Measurements from ENCODE around the gene PLIN5. TPM values are rescaled to one million over a fixed set of nuclear protein-coding genes. Genes with fewer than 3 reads are reported as not detected.

PLIN5 gene
- total and polyA plus RNA-seq, 2 experiments from 2014 or later, result 5.8 to 6.4 TPM

DNA sequence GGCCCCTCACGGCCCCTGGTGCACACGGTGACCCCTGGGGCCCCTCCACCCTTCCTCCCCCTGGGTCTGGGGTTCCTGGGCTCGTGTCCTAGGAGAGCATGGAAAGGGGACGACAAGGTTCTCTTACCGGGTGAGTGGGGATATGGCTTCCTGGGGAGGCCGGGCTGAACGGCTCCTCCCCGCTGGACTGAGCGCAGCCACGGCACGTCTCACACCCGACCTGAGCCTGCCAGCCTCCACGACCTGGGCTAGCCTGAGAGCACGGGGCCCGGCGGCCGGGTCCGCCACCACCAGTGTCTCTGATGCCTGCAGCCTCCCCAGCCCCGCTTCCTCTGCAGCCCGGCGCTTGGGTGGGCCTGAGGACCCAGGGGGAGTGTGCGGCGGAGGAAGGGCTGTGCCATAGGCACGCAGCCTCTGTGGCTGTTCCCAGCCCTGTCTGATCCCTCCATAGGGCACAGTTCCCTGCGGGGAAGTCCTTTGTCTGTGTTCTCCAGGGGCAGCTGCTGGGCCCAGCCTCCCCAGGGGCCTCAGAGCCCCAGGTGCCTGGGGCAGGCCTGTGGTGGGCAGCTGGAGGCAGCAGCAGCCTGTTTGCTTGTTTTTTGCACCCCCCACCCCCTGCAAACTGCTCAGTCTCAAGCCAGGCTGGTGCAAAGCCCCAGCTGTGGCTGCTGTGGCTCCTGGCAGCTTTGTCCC lies 31.7 kb downstream of the PLIN5 start:
- Histone ChIP-seq H3K79me2 (no peaks in the 10 kb centered on the region), H3K4me3 (no peak overlapping the region), H3K36me3 (replicated peaks; ENCODE audit: insufficient read depth, low read depth) (no peaks in the 10 kb centered on the region), H3K9me2 (replicated peaks; ENCODE audit: insufficient read depth) (no peaks in the 10 kb centered on the region), H3K9me3 (ENCODE audit: low read depth) (no peaks in the 10 kb centered on the region), H3K4me1 (ENCODE audit: insufficient read depth) (no peaks in the 10 kb centered on the region), H4K20me1 (ENCODE audit: insufficient read depth, poor library complexity, severe bottlenecking) (no peaks in the 10 kb centered on the region), H3K27me3 (no peaks in the 10 kb centered on the region), H3K4me2 (no peak overlapping the region), H2AFZ (no peak overlapping the region), H3K27ac (no peak overlapping the region)
- DNase-seq (ENCODE audit: low spot score), result no peak
- WGBS (ENCODE audit: low lambda C conversion rate, missing lambda C conversion rate), result 93% methylated on average over 25 of the region's 25 CpGs
- no peak for TF ChIP-seq EZH2phosphoT487 (IDR thresholded peaks at IDR 0.05; ENCODE audit: low read depth, severe bottlenecking, unreplicated experiment)

- no peaks in the 10 kb centered on the region for H3K27me3 ChIP-seq
- no peaks in the 10 kb centered on the region for H3K79me2 ChIP-seq
- no peaks in the 10 kb centered on the region for H3K9me2 ChIP-seq (replicated peaks; ENCODE audit: insufficient read depth)
- no peaks in the 10 kb centered on the region for H3K4me1 ChIP-seq (ENCODE audit: insufficient read depth)
- no peak overlapping the region for H2AFZ ChIP-seq
- H3K9me3 ChIP-seq (ENCODE audit: low read depth), result no peaks in the 10 kb centered on the region
- no peak overlapping the region for H3K27ac ChIP-seq
- DNase-seq (ENCODE audit: low spot score), result no peak
- H3K4me3 ChIP-seq, result no peak overlapping the region
- WGBS (ENCODE audit: low lambda C conversion rate, missing lambda C conversion rate), result 94% methylated on average over 33 of the region's 37 CpGs
- H3K36me3 ChIP-seq (replicated peaks; ENCODE audit: insufficient read depth, low read depth), result no peaks in the 10 kb centered on the region
- no peak overlapping the region for H3K4me2 ChIP-seq
- H4K20me1 ChIP-seq (ENCODE audit: insufficient read depth, poor library complexity, severe bottlenecking), result no peaks in the 10 kb centered on the region
- no peak for TF ChIP-seq EZH2 (IDR thresholded peaks at IDR 0.05; ENCODE audit: borderline replicate concordance)
- TF ChIP-seq, protein P1, sequence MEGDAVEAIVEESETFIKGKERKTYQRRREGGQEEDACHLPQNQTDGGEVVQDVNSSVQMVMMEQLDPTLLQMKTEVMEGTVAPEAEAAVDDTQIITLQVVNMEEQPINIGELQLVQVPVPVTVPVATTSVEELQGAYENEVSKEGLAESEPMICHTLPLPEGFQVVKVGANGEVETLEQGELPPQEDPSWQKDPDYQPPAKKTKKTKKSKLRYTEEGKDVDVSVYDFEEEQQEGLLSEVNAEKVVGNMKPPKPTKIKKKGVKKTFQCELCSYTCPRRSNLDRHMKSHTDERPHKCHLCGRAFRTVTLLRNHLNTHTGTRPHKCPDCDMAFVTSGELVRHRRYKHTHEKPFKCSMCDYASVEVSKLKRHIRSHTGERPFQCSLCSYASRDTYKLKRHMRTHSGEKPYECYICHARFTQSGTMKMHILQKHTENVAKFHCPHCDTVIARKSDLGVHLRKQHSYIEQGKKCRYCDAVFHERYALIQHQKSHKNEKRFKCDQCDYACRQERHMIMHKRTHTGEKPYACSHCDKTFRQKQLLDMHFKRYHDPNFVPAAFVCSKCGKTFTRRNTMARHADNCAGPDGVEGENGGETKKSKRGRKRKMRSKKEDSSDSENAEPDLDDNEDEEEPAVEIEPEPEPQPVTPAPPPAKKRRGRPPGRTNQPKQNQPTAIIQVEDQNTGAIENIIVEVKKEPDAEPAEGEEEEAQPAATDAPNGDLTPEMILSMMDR (IDR thresholded peaks at IDR 0.05; ENCODE audit: poor library complexity), result no peak
- no peak for TF ChIP-seq EZH2phosphoT487 (IDR thresholded peaks at IDR 0.05; ENCODE audit: low read depth, severe bottlenecking, unreplicated experiment)
Observed at GRCh38 chr19:4502282-4503131, 32.5 kb downstream of the PLIN5 start.

DNA sequence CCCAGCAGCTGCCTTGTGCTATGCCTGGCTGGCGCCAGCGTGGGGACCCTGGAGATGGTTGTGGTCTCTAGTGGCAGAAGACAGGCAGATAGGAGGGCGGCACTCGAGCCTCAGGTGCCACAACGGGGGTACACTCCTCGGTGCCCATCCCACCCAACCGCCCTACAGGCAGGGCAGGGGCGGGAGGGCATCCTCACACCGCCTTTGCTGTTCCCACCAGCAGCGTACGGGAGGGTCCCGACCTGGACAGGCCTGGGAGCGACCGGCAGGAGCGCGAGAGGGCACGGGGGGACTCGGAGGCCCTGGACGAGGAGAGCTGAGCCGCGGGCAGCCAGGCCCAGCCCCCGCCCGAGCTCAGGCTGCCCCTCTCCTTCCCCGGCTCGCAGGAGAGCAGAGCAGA lies 33.3 kb downstream of the PLIN5 start:
- no peaks in the 10 kb centered on the region for H3K4me1 ChIP-seq (ENCODE audit: insufficient read depth)
- H3K36me3 ChIP-seq (replicated peaks; ENCODE audit: insufficient read depth, low read depth), result no peaks in the 10 kb centered on the region
- H3K4me3 ChIP-seq, result no peak overlapping the region
- WGBS (ENCODE audit: low lambda C conversion rate, missing lambda C conversion rate), result 94% methylated on average over 17 of the region's 25 CpGs
- no peak overlapping the region for H3K4me2 ChIP-seq
- H3K79me2 ChIP-seq, result no peaks in the 10 kb centered on the region
- no peak overlapping the region for H2AFZ ChIP-seq
- no peaks in the 10 kb centered on the region for H3K9me3 ChIP-seq (ENCODE audit: low read depth)
- H3K27me3 ChIP-seq, result no peaks in the 10 kb centered on the region
- H3K9me2 ChIP-seq (replicated peaks; ENCODE audit: insufficient read depth), result no peaks in the 10 kb centered on the region
- no peak for TF ChIP-seq EZH2 (IDR thresholded peaks at IDR 0.05; ENCODE audit: borderline replicate concordance)
- TF ChIP-seq EZH2phosphoT487 (IDR thresholded peaks at IDR 0.05; ENCODE audit: low read depth, severe bottlenecking, unreplicated experiment), result no peak
- TF ChIP-seq, protein P1 (IDR thresholded peaks at IDR 0.05; ENCODE audit: poor library complexity), result no peak
- H3K27ac ChIP-seq, result no peak overlapping the region
- H4K20me1 ChIP-seq (ENCODE audit: insufficient read depth, poor library complexity, severe bottlenecking), result no peaks in the 10 kb centered on the region
- DNase-seq (ENCODE audit: low spot score), result no peak
